ENCODE results near the gene ZSCAN18. TPM values are rescaled to one million over a fixed set of nuclear protein-coding genes. Genes with fewer than 3 reads are reported as not detected.

Gene ZSCAN18
- total RNA-seq, 1 experiment from 2014 or later: not detected

GRCh38 chr19:58084596-58085347, 13.3 kb downstream of the ZSCAN18 start:
- H3K4me1 Mint-ChIP-seq (ENCODE audit: low read depth, unreplicated experiment): no peaks in the 10 kb centered on the region
- no peak for DNase-seq
- intact Hi-C loops (cut with micrococcal nuclease; ENCODE audit: unreplicated experiment): no loop called here
- no TSS peak for BruUV-seq (replicated peaks)
- TF ChIP-seq, protein P1, sequence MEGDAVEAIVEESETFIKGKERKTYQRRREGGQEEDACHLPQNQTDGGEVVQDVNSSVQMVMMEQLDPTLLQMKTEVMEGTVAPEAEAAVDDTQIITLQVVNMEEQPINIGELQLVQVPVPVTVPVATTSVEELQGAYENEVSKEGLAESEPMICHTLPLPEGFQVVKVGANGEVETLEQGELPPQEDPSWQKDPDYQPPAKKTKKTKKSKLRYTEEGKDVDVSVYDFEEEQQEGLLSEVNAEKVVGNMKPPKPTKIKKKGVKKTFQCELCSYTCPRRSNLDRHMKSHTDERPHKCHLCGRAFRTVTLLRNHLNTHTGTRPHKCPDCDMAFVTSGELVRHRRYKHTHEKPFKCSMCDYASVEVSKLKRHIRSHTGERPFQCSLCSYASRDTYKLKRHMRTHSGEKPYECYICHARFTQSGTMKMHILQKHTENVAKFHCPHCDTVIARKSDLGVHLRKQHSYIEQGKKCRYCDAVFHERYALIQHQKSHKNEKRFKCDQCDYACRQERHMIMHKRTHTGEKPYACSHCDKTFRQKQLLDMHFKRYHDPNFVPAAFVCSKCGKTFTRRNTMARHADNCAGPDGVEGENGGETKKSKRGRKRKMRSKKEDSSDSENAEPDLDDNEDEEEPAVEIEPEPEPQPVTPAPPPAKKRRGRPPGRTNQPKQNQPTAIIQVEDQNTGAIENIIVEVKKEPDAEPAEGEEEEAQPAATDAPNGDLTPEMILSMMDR (IDR thresholded peaks at IDR 0.05; ENCODE audit: insufficient read depth in 1 of 2, low read depth in 1 of 2, low read length in 1 of 2, severe bottlenecking in 1 of 2, unreplicated experiment in 1 of 2): no peak
- no peaks in the 10 kb centered on the region for H3K36me3 ChIP-seq (ENCODE audit: control insufficient read depth, insufficient read depth, low read length)
- no peaks in the 10 kb centered on the region for H3K27me3 Mint-ChIP-seq (ENCODE audit: insufficient read depth, unreplicated experiment)
- CTCF ChIA-PET: no interaction called here
- no peak overlapping the region for H3K4me3 ChIP-seq (ENCODE audit: low read depth, low read length)
- H3K4me1 ChIP-seq: no peaks in the 10 kb centered on the region
- H3K9me3 Mint-ChIP-seq (ENCODE audit: unreplicated experiment): peaks cover 16% of the 10 kb centered on the region
- POLR2A ChIA-PET: no interaction called here
- no peak overlapping the region for H3K27ac Mint-ChIP-seq (ENCODE audit: unreplicated experiment)
- no peaks in the 10 kb centered on the region for H3K36me3 Mint-ChIP-seq (ENCODE audit: insufficient read depth, unreplicated experiment)
- H3K27me3 ChIP-seq (replicated peaks; ENCODE audit: control insufficient read depth, insufficient read depth, low read length): no peaks in the 10 kb centered on the region
- no peak overlapping the region for H3K4me3 Mint-ChIP-seq (ENCODE audit: unreplicated experiment)
- peaks cover 41% of the 10 kb centered on the region for H3K9me3 ChIP-seq

DNA sequence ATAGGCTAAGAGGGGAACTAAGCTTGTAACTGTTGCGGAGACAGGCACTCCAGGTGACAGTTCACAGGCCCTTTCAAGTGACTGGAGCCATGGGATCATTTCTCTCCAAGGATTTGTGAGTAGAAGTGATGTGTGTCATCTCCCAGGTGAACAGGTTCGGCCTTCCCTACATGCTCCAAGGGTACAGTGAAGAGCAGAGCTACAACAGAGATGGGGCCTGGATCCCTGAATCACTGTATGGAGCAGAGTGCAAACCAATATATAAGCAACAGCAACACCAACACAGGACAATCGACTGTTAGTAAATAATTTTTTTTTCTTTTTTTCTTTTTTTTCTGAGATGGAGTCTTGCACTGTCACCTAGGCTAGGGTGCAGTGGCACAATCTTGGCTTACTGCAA, 15.0 kb downstream of the ZSCAN18 start:
- no peak overlapping the region for H3K4me3 Mint-ChIP-seq (ENCODE audit: unreplicated experiment)
- peaks cover 41% of the 10 kb centered on the region for H3K9me3 ChIP-seq
- CTCF ChIA-PET: no interaction called here
- H3K36me3 ChIP-seq (ENCODE audit: control insufficient read depth, insufficient read depth, low read length): no peaks in the 10 kb centered on the region
- DNase-seq: no peak
- intact Hi-C loops (cut with micrococcal nuclease; ENCODE audit: unreplicated experiment): no loop called here
- no peaks in the 10 kb centered on the region for H3K27me3 Mint-ChIP-seq (ENCODE audit: insufficient read depth, unreplicated experiment)
- no peak overlapping the region for H3K27ac Mint-ChIP-seq (ENCODE audit: unreplicated experiment)
- POLR2A ChIA-PET: no interaction called here
- no peaks in the 10 kb centered on the region for H3K27me3 ChIP-seq (replicated peaks; ENCODE audit: control insufficient read depth, insufficient read depth, low read length)
- no peaks in the 10 kb centered on the region for H3K4me1 Mint-ChIP-seq (ENCODE audit: low read depth, unreplicated experiment)
- H3K4me1 ChIP-seq: no peaks in the 10 kb centered on the region
- peaks cover 16% of the 10 kb centered on the region for H3K9me3 Mint-ChIP-seq (ENCODE audit: unreplicated experiment)
- H3K36me3 Mint-ChIP-seq (ENCODE audit: insufficient read depth, unreplicated experiment): no peaks in the 10 kb centered on the region
- BruUV-seq (replicated peaks): no TSS peak
- H3K4me3 ChIP-seq (ENCODE audit: low read depth, low read length): no peak overlapping the region
- TF ChIP-seq, protein P1 (IDR thresholded peaks at IDR 0.05; ENCODE audit: insufficient read depth in 1 of 2, low read depth in 1 of 2, low read length in 1 of 2, severe bottlenecking in 1 of 2, unreplicated experiment in 1 of 2): no peak

DNA sequence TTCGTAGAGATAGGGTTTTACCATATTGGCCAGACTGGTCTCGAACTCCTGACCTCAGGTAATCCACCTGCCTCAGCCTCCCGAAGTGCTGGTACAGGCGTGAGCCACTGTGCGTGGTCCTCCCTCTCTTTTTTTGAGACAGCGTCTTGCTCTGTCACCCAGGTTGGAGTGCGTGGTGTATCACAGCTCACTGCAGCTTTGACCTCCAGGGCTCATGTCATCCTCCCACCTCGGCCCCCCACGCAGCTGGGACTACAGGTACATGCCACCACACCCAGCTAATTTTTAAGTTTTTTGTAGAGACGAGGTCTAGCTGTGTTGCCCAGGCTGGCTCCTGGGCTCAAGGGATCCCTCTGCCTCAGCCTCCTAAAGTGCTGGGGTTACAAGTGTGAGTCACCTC, 18.2 kb downstream of the ZSCAN18 start:
- Mint-ChIP-seq H3K9me3 (ENCODE audit: unreplicated experiment) (peaks cover 25% of the 10 kb centered on the region), H3K27me3 (ENCODE audit: insufficient read depth, unreplicated experiment) (no peaks in the 10 kb centered on the region), H3K4me3 (ENCODE audit: unreplicated experiment) (no peak overlapping the region)

More for the DNA sequence above, 18.2 kb downstream of the ZSCAN18 start:
- no peaks in the 10 kb centered on the region for H3K27me3 ChIP-seq (replicated peaks; ENCODE audit: control insufficient read depth, insufficient read depth, low read length)
- Mint-ChIP-seq H3K4me1 (ENCODE audit: low read depth, unreplicated experiment) (no peaks in the 10 kb centered on the region), H3K36me3 (ENCODE audit: insufficient read depth, unreplicated experiment) (no peaks in the 10 kb centered on the region), H3K27ac (ENCODE audit: unreplicated experiment) (no peak overlapping the region)
- ChIA-PET CTCF (no interaction called here), POLR2A (no interaction called here)
- no peaks in the 10 kb centered on the region for H3K36me3 ChIP-seq (ENCODE audit: control insufficient read depth, insufficient read depth, low read length)
- peaks cover 29% of the 10 kb centered on the region for H3K9me3 ChIP-seq
- no peak overlapping the region for H3K4me3 ChIP-seq (ENCODE audit: low read depth, low read length)
- no peaks in the 10 kb centered on the region for H3K4me1 ChIP-seq
- TF ChIP-seq, protein P1 (IDR thresholded peaks at IDR 0.05; ENCODE audit: insufficient read depth in 1 of 2, low read depth in 1 of 2, low read length in 1 of 2, severe bottlenecking in 1 of 2, unreplicated experiment in 1 of 2): no peak
- intact Hi-C loops (cut with micrococcal nuclease; ENCODE audit: unreplicated experiment): no loop called here
- BruUV-seq (replicated peaks): no TSS peak
- DNase-seq: no peak

Measured in Caco-2 (cell line).